ENCODE results near the gene COPRS. TPM values are rescaled to one million over a fixed set of nuclear protein-coding genes. Genes with fewer than 3 reads are reported as not detected.
"Not testable (repeated sequence)": the region's sequence is repeated elsewhere in the genome, so short reads cannot be mapped to it uniquely, and the experiment has no call there.

Gene COPRS
- total RNA-seq, 1 donor from 2014 or later, result 44.7 TPM

- no peaks in the 10 kb centered on the region for H3K9me3 ChIP-seq
- TF ChIP-seq, protein P1, sequence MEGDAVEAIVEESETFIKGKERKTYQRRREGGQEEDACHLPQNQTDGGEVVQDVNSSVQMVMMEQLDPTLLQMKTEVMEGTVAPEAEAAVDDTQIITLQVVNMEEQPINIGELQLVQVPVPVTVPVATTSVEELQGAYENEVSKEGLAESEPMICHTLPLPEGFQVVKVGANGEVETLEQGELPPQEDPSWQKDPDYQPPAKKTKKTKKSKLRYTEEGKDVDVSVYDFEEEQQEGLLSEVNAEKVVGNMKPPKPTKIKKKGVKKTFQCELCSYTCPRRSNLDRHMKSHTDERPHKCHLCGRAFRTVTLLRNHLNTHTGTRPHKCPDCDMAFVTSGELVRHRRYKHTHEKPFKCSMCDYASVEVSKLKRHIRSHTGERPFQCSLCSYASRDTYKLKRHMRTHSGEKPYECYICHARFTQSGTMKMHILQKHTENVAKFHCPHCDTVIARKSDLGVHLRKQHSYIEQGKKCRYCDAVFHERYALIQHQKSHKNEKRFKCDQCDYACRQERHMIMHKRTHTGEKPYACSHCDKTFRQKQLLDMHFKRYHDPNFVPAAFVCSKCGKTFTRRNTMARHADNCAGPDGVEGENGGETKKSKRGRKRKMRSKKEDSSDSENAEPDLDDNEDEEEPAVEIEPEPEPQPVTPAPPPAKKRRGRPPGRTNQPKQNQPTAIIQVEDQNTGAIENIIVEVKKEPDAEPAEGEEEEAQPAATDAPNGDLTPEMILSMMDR (IDR thresholded peaks at IDR 0.05), result no peak
- no peak overlapping the region for H3K27ac ChIP-seq
- intact Hi-C loops (cut with DNase I), result no loop called here
- no peaks in the 10 kb centered on the region for H3K4me1 ChIP-seq
- H3K4me3 ChIP-seq, result no peak overlapping the region
- no peaks in the 10 kb centered on the region for H3K36me3 ChIP-seq
- no peak for ATAC-seq
- no peak for DNase-seq
- no peaks in the 10 kb centered on the region for H3K27me3 ChIP-seq
These were observed 32.9 kb downstream of the COPRS start for GRCh38 chr17:31825961-31826691.

DNA sequence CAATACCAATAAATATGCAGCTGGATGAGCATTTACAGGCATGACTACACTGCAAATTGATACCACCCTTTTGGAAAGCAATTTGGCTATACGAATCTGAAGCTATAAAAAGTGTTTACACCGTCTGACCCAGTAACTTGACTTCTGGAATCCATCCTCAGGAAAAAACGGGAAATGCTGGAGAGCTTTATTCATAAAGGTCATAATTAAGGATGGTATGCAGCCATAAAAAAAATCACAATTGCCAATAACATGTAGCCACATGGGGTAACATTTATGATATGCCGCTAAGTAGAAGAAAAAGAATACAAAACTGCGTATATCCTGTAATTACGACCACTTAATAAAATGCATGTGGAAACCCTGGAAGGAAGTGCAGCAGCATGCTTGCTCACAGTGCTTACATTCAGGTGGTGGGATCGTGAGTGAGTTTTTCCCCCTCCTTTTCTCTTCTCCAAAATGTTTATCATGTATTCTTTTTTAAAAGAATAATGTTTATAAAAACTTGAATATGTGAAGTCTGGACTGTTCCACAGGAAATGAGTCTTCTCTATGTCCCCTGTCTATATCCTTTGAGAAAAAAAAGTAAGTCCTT, 34.2 kb downstream of the COPRS start:
- Histone ChIP-seq H3K4me3 (no peak overlapping the region), H3K4me1 (no peaks in the 10 kb centered on the region), H3K27ac (no peak overlapping the region), H3K36me3 (no peaks in the 10 kb centered on the region), H3K9me3 (no peaks in the 10 kb centered on the region), H3K27me3 (no peaks in the 10 kb centered on the region)
- ATAC-seq, result no peak
- DNase-seq, result no peak
- TF ChIP-seq, protein P1 (IDR thresholded peaks at IDR 0.05), result no peak
- intact Hi-C loops (cut with DNase I), result no loop called here

- H3K4me3 ChIP-seq, result no peak overlapping the region
- intact Hi-C loops (cut with DNase I), result no loop called here
- no peaks in the 10 kb centered on the region for H3K36me3 ChIP-seq
- no peak for ATAC-seq
- no peaks in the 10 kb centered on the region for H3K9me3 ChIP-seq
- no peak for DNase-seq
- TF ChIP-seq, protein P1 (IDR thresholded peaks at IDR 0.05), result no peak
- H3K27ac ChIP-seq, result no peak overlapping the region
- no peaks in the 10 kb centered on the region for H3K27me3 ChIP-seq
- no peaks in the 10 kb centered on the region for H3K4me1 ChIP-seq
These were observed 36.0 kb downstream of the COPRS start for GRCh38 chr17:31823014-31823413.

- Histone ChIP-seq H3K9me3 (no peaks in the 10 kb centered on the region), H3K27ac (no peak overlapping the region), H3K4me1 (no peaks in the 10 kb centered on the region), H3K27me3 (no peaks in the 10 kb centered on the region), H3K4me3 (no peak overlapping the region), H3K36me3 (no peaks in the 10 kb centered on the region)
- DNase-seq, result no peak
- no peak for ATAC-seq
- TF ChIP-seq, protein P1 (IDR thresholded peaks at IDR 0.05), result no peak
- intact Hi-C loops (cut with DNase I), result no loop called here
These were observed 38.2 kb downstream of the COPRS start for GRCh38 chr17:31820691-31821435.

DNA sequence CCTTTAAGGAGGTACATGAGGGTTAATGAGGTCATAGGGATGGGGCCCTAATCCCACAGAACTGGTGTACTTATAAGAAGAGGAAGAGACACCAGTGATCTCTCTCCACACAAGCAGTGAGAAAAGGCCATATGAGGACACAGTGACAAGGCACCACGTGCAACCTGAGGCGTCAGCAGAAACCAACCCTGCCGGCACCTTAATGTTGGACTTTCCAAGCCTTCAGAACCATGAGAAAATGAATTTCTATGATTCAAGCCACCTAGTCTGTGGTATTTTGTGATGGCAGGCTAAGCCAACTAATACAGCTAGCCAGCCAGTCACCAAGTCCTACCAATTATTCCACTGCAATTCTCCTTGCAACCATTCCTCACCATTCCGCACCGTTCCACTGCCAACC, 39.5 kb downstream of the COPRS start:
- intact Hi-C loops (cut with DNase I), result no loop called here
- H3K36me3 ChIP-seq, result no peaks in the 10 kb centered on the region
- H3K27ac ChIP-seq, result no peak overlapping the region
- DNase-seq (no peak), ATAC-seq (no peak)
- no peaks in the 10 kb centered on the region for H3K4me1 ChIP-seq
- TF ChIP-seq, protein P1 (IDR thresholded peaks at IDR 0.05), result no peak
- H3K4me3 ChIP-seq, result no peak overlapping the region
- H3K9me3 ChIP-seq, result no peaks in the 10 kb centered on the region
- H3K27me3 ChIP-seq, result no peaks in the 10 kb centered on the region

DNA sequence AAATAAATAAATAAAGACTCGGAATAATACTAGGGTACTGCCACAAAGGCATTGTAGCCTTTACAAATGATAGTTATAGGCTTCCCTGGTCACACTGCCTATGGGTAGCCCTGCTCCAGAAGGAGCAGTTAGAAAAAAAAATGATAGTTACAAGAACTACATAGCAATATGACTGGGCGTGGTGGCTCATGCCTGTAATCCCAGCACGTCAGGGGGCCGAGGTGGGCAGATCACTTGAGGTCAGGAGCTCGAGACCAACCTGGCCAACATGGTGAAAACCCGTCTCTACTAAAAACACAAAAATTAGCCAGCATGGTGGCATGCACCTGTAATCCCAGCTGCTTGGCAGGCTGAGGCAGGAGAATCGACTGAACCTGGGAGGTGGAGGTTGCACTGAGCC, 40.2 kb downstream of the COPRS start:
- ATAC-seq; DNase-seq; H3K4me1 ChIP-seq; intact Hi-C loops (cut with DNase I); H3K36me3 ChIP-seq; H3K9me3 ChIP-seq; H3K27me3 ChIP-seq; H3K4me3 ChIP-seq; H3K27ac ChIP-seq: not testable (repeated sequence)
